Tibial nerve (tissue), 3 donors: ENCODE results near the gene BYSL.

Source experiments
- CTCF ChIP-seq, 5 experiments: fragments of 200-600 bp in 3 of 5; fragments of 450-650 bp in 2 of 5; sonication (generic) in 3 of 5; IDR thresholded peaks; one replicate each; pipeline ENCODE4 v1.5.1; 2016 to 2019; ENCODE audit warnings: antibody characterized with exemption in 5 of 5, mild to moderate bottlenecking in 3 of 5, moderate library complexity in 2 of 5
- POLR2A ChIP-seq, 2 donors: fragments of 450-650 bp; IDR thresholded peaks; one replicate each; pipeline ENCODE4 v1.6.1; 2017; ENCODE audit warnings: antibody characterized with exemption in 2 of 2, mild to moderate bottlenecking in 2 of 2, moderate library complexity in 2 of 2

DNA sequence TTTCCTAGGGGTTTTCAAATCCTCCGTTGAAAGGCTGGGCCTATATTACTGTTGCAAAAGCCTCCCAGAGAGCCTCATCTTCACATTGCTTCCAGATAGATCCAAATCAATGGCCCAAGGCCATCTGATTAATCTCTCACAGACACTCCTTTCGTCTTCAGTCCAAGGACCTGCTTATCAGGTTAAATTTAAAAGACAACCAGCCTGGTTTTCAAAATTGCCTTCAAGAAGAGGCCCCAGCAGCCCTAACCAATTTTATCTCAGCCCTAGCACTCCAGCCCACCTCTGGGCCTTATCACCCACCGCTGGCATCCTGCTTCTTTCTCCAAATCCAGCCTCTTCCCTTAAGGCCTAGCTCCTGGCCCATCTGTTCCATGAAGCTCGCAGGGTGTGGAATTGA lies 35.8 kb downstream of the BYSL start:
- TF ChIP-seq CTCF (IDR thresholded peaks at IDR 0.05) (no peak), POLR2A (IDR thresholded peaks at IDR 0.05) (no peak)
